DMS79 treated with DMSO at 0.1 percent for 48 hours (cell line): ENCODE data around the gene DNM3.
"Not testable (repeated sequence)": the region's sequence is repeated elsewhere in the genome, so short reads cannot be mapped to it uniquely, and the experiment has no call there.

ENCODE experiments used
- DNase-seq: peaks from one replicate; lab custom pipeline; 2025; lab: John Stamatoyannopoulos, UW

The DNM3 gene

DNA sequence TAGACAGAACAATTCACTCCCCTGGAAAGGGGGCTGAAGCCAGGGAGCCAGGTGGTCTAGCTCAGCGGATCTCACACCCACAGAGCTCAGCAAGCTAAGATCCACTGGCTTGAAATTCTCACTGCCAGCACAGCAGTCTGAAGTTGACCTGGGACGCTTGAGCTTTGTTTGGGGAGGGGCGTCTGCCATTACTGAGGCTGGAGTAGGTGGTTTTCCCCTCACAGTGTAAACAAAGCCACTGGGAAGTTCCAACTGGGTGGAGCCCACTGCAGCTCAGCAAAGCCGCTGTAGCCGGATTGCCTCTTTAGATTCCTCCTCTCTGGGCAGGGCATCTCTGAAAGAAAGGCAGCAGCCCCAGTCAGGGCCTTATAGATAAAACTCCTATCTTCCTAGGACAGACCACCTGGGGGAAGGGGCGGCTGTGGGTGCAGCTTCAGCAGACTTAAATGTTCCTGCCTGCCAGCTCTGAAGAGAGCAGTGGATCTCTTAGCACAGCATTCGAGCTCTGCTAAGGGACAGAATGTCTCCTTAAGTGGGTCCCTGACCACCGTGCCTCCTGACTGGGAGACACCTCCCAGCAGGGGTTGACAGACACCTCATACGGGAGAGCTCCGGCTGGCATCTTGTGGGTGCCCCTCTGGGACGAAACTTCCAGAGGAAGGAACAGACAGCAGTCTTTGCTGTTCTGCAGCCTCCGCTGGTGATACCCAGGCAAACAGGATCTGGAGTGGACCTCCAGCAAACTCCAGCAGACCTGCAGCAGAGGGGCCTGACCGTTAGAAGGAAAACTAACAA is 183.8 kb downstream of the DNM3 start:
- not testable (repeated sequence) for DNase-seq

GRCh38 chr1:172040466-172040865 is 199.2 kb downstream of the DNM3 start:
- DNase-seq: no peak

DNA sequence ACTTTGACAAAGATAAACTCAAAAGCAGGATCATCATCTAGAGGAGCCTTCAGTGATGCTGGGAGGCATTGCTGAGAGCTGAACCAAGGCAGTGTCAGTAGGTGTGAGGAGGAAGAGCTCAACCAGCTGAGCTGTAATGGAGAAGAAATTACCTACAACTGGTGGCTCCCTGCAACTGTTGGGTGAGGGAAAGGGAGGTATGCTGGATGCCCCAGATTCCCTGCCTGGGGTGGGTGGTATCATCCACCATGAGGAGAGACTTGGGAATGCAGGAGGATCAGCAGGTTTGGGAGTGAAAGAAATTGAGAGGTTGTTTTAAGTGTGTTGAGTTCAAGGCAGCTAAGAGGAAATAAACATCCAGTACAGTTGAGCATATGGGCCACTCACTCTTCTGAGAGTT is 199.8 kb downstream of the DNM3 start:
- no peak for DNase-seq

- DNase-seq: no peak
Observed at GRCh38 chr1:172041742-172042141, 200.4 kb downstream of the DNM3 start.

GRCh38 chr1:172043900-172044299 is 202.6 kb downstream of the DNM3 start:
- no peak for DNase-seq

DNA sequence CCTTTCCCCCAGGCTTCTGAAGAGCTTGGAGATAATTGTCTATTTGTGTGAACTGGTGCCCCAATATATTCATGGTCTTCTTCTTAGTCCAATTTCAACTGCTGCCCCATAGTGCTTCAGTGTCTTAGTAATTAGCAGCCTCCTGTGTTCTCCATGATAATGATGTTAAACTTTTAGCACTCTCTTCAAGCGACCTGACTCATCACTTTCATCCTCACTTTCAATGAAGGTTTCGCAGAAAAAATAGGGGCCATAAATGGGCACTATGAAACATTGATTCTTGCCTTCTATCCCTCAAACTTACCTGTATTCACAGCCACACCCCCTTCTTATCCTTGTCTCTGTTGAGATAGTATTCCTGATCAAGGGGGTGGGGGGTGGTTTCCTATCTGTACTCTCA is 210.6 kb downstream of the DNM3 start:
- DNase-seq: no peak

DNA sequence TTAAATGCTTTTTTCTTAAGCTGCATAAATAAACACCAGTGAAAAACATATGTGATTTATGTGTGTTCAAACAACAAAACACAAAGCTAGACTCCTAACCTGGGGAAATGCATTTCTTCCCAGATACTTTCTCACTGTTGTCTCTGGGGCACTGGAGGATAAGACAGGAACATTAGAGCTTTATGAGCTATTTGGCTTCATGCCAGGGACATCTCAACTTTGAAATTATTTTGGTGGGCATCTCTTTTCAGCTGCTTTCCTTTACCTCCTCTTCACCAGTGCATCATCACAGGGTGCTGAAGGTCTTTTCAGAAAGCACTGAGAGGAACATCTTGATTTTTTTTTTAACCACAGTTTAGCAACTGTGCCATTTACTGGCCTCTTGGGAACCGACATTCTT is 212.9 kb downstream of the DNM3 start:
- no peak for DNase-seq

- DNase-seq: not testable (repeated sequence)
Observed at GRCh38 chr1:172055816-172056419, 214.6 kb downstream of the DNM3 start.

GRCh38 chr1:172068334-172068733 is 227.0 kb downstream of the DNM3 start:
- DNase-seq: no peak

DNA sequence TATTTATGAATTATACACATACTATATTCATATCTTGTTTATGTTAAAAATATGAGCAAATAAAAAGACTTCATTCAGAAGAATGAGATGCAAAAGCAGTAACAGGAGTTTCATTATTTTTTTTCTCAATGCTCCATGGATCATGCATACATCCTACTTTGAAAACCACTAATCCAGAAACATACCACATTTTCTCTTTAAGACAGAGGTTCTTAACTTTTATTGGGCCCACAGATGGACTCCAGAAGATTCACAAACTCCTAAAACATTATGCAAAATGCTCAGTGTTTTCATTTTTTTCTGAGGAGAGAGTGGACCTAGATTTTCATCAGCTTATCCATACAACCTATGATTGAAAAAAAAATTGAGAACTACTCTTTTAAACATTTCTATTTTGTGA is 227.8 kb downstream of the DNM3 start:
- DNase-seq: no peak

GRCh38 chr1:172069534-172069933 is 228.2 kb downstream of the DNM3 start:
- DNase-seq: no peak

GRCh38 chr1:172070055-172070454 is 228.8 kb downstream of the DNM3 start:
- DNase-seq: no peak

DNA sequence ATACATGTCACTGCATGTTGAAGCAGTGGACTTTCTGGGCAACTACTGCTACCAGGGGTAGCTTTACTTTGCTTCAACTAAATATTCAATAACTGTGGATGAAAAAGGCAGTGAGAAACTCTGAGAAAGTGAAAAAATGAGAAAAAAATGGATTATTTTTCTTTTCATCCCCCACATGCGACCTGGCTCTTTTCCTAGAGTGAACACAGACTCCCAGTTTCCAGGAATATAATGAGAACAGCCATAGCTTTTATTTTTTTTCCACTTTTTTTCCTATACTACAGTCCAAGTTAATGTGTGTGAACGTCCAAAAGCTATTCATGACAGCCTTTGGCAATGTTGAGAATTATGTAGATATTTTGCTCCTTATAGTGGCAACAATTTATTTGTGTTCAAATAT is 230.4 kb downstream of the DNM3 start:
- DNase-seq: no peak

DNA sequence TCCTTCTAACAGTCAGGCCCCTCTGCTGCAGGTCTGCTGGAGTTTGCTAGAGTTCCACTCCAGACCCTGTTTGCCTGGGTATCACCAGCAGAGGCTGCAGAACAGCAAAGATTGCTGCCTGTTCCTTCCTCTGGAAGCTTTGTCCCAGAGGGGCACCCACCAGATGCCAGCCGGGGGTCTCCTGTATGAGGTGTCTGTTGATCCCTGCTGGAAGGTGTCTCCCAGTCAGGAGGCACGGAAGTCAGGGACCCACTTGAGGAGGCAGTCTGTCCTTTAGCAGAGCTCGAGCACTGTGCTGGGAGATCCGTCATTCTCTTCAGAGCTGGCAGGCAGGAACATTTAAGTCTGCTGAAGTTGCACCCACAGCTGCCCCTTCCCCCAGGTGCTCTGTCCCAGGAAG is 238.6 kb downstream of the DNM3 start:
- not testable (repeated sequence) for DNase-seq

- no peak for DNase-seq
Observed at GRCh38 chr1:172083191-172083590, 241.9 kb downstream of the DNM3 start.

DNA sequence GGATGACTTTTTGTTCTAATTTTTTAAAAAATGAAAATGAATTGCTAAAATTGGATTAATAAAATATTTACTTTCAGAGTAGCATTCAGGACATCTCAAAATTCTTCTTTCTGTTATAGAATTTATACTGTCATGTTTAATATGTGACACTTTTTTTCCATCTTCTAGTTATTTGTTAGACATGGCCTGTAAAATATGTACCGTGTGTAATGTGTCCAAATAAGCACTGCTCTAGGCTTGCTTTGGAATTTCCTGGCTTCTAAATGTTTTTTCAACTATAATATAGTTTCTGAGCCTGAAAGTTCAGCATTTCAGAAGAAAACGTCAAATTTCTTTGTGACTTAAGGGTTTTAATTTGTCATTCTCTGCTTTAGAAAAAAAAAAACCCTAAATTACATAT is 243.6 kb downstream of the DNM3 start:
- no peak for DNase-seq

GRCh38 chr1:172085317-172085716 is 244.0 kb downstream of the DNM3 start:
- no peak for DNase-seq

DNA sequence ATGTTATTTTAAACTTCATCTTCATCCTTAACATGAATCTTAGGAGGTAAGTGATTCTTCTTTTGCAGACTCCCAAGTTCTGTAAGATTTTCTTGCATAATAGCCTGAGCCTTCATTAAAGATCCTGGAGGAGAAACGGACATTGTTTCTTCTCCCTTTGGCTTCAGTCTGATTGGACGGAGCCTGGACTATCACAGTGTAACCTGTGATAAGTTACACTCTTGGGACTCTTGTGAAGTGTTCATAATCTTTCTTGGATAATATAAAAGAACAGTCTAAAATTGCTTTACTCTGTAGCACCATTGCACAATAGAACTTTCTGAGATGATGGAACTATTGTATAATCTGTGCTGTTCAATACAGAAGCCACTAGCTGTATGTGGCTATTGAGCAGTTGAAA is 244.8 kb downstream of the DNM3 start:
- no peak for DNase-seq

DNA sequence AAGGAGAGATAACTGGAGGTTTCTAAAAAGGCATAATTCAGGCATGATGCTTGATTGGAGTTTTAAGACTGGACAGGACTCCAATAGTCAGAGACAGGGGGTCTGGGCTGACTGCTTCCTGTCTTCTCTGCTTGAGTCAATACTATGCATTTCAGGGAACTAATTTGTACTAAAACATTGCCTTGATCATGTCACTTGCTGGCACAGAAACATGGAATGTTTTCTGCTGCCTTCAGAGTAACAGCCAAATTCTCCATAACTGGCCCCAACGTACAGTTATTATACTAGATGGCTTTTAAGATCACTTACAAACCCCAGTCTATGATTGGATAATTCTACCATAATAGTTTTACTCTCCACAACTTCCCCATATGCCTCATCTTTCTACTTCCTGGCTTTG is 247.0 kb downstream of the DNM3 start:
- DNase-seq: no peak

- DNase-seq: no peak
Observed at GRCh38 chr1:172089768-172090510, 248.6 kb downstream of the DNM3 start.

GRCh38 chr1:172090511-172090817 is 249.2 kb downstream of the DNM3 start:
- no peak for DNase-seq

GRCh38 chr1:172095846-172096245 is 254.5 kb downstream of the DNM3 start:
- no peak for DNase-seq

GRCh38 chr1:172105230-172105629 is 263.9 kb downstream of the DNM3 start:
- DNase-seq: no peak
